Epithelial cell of proximal tubule (primary cell): Measurements from ENCODE around the gene FRS2. TPM values are rescaled to one million over a fixed set of nuclear protein-coding genes. Genes with fewer than 3 reads are reported as not detected.

Experiments used
- total RNA-seq: library from RNA; depleted of rRNA; stranded (reverse); fragments of >200 nt; gene quantifications from 2 replicates; pipeline ENCODE4 v1.2.3, GENCODE V29; 2015

The FRS2 gene
- total RNA-seq, 1 donor from 2014 or later = 28.9 TPM

Other genes with a start within 250 kb of the FRS2 start
- gene CPSF6, start 230.8 kb upstream of the FRS2 start, total RNA-seq = 19.7 and 40.2 TPM in 2 replicates
- not detected in 2 replicates for gene LYZ, start 122.0 kb upstream of the FRS2 start, total RNA-seq
- gene YEATS4, start 110.6 kb upstream of the FRS2 start, total RNA-seq = 38.9 and 50.6 TPM in 2 replicates
- 279 and 426 TPM in 2 replicates for gene CCT2, start 115.1 kb downstream of the FRS2 start, total RNA-seq
- gene LRRC10, start 140.5 kb downstream of the FRS2 start, total RNA-seq = not detected in 2 replicates
- 2.2 and 2.5 TPM in 2 replicates for gene BEST3, start 228.9 kb downstream of the FRS2 start, total RNA-seq